Ishikawa (cell line): ENCODE measurements around the gene GINS2.

Source experiments
- EP300 ChIP-seq: IDR thresholded peaks from 2 replicates; pipeline ENCODE4 v1.6.1; 2012; ENCODE audit warnings: borderline replicate concordance
- MAX ChIP-seq: IDR thresholded peaks from 2 replicates; pipeline ENCODE4 v1.6.1; 2012
- RAD21 ChIP-seq: IDR thresholded peaks from 2 replicates; pipeline ENCODE4 v1.6.1; 2012; ENCODE audit warnings: low read depth
- YY1 ChIP-seq: IDR thresholded peaks from 2 replicates; pipeline ENCODE4 v1.6.1; 2012; ENCODE audit warnings: low read depth

GRCh38 chr16:85709766-85710585, 21.2 kb upstream of the GINS2 start:
- no peak for TF ChIP-seq EP300
- TF ChIP-seq RAD21 = no peak
- no peak for TF ChIP-seq YY1
- TF ChIP-seq MAX = no peak
